ENCODE data around the gene TMEM132C.

GRCh38 chr12:128557231-128557630 is 290.3 kb downstream of the TMEM132C start:
- TF ChIP-seq CTCF (IDR thresholded peaks at IDR 0.05) (no peak), HMGXB4 (CRISPR knock-in tag; IDR thresholded peaks at IDR 0.05) (no peak), NFYB (CRISPR knock-in tag; conservative IDR thresholded peaks at IDR 0.05; ENCODE audit: low read depth) (no peak), ATF3 (CRISPR knock-in tag; conservative IDR thresholded peaks at IDR 0.05) (no peak), NR3C1 (CRISPR knock-in tag; conservative IDR thresholded peaks at IDR 0.05; ENCODE audit: low read depth) (no peak), ZNF425 (CRISPR knock-in tag; conservative IDR thresholded peaks at IDR 0.05) (no peak), TEAD4 (CRISPR knock-in tag; IDR thresholded peaks at IDR 0.05) (no peak), ESRRA (CRISPR knock-in tag; IDR thresholded peaks at IDR 0.05; ENCODE audit: borderline replicate concordance) (no peak), FOXJ3 (CRISPR knock-in tag; IDR thresholded peaks at IDR 0.05; ENCODE audit: borderline replicate concordance) (no peak), ZBTB43 (CRISPR knock-in tag; IDR thresholded peaks at IDR 0.05) (no peak)

Data from WTC11 (cell line).